ENCODE measurements around the gene RHOF.

The RHOF gene

GRCh38 chr12:121819212-121819949 is 25.9 kb upstream of the RHOF start:
- no peak for FAIRE-seq

GRCh38 chr12:121817648-121818043 is 24.2 kb upstream of the RHOF start:
- no peak for FAIRE-seq

GRCh38 chr12:121816925-121817647 is 23.6 kb upstream of the RHOF start:
- FAIRE-seq = no peak

GRCh38 chr12:121815263-121815662 is 21.8 kb upstream of the RHOF start:
- FAIRE-seq = no peak

GRCh38 chr12:121814429-121815119 is 21.1 kb upstream of the RHOF start:
- FAIRE-seq = no peak

GRCh38 chr12:121813951-121814350 is 20.5 kb upstream of the RHOF start:
- FAIRE-seq = no peak

- FAIRE-seq = no peak
Measured at GRCh38 chr12:121812921-121813896, 19.7 kb upstream of the RHOF start.

GRCh38 chr12:121812320-121812871 is 18.9 kb upstream of the RHOF start:
- no peak for FAIRE-seq

GRCh38 chr12:121811434-121812319 is 18.2 kb upstream of the RHOF start:
- FAIRE-seq = no peak

- no peak for FAIRE-seq
Measured at GRCh38 chr12:121810833-121811433, 17.4 kb upstream of the RHOF start.

- no peak for FAIRE-seq
Measured at GRCh38 chr12:121810234-121810817, 16.8 kb upstream of the RHOF start.

GRCh38 chr12:121809712-121810116 is 16.2 kb upstream of the RHOF start:
- FAIRE-seq = no peak

- FAIRE-seq = no peak
Measured at GRCh38 chr12:121808623-121809022, 15.1 kb upstream of the RHOF start.

- no peak for FAIRE-seq
Measured at GRCh38 chr12:121807642-121808347, 14.3 kb upstream of the RHOF start.

GRCh38 chr12:121806546-121807423 is 13.3 kb upstream of the RHOF start:
- no peak for FAIRE-seq

GRCh38 chr12:121806009-121806545 is 12.6 kb upstream of the RHOF start:
- FAIRE-seq = no peak

- no peak for FAIRE-seq
Measured at GRCh38 chr12:121805171-121806008, 11.9 kb upstream of the RHOF start.

All from colon (tissue), 2 donors.